ENCODE results near the gene RETREG1. TPM values are rescaled to one million over a fixed set of nuclear protein-coding genes. Genes with fewer than 3 reads are reported as not detected.

RETREG1 gene
- total RNA-seq, 1 experiment from 2014 or later = 3.4 TPM

DNA sequence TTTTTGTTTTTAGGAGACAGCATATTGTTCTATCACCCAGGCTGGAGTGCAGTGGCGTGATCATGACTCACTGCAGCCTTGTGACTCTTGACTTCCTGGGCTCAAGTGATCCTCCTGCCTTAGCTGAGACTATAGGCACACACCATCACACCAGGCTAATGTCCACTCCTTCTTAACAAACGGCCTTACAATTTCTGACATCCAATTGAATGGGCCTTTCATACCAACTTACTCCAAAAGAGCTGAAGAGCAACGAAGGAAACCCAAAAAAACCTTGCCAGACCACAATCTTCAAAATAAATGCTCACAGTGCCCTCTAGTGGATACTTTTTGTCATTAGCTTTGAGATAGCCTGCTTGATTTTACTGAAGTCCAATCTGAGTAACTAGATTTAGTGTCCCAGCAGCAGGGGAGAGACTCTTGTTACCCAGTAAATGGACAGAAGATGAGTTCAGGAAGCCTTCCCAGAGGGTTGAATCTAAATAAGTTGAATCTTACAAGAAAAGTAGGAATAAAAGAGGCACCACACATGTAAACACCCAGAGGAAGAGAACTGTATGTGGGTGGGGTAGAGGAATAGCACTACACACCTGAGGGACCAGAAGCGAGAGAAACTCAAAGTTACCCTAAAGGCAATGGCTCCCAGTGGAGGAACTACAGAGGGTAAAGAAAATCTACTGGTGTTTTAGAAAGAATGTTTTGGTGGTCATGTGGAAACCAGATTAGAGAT lies 160.5 kb downstream of the RETREG1 start:
- WGBS (ENCODE audit: extremely low coverage, insufficient read length, low lambda C conversion rate) = no CpG with 5 or more reads among the region's 4 CpGs
- TF ChIP-seq, protein P1, sequence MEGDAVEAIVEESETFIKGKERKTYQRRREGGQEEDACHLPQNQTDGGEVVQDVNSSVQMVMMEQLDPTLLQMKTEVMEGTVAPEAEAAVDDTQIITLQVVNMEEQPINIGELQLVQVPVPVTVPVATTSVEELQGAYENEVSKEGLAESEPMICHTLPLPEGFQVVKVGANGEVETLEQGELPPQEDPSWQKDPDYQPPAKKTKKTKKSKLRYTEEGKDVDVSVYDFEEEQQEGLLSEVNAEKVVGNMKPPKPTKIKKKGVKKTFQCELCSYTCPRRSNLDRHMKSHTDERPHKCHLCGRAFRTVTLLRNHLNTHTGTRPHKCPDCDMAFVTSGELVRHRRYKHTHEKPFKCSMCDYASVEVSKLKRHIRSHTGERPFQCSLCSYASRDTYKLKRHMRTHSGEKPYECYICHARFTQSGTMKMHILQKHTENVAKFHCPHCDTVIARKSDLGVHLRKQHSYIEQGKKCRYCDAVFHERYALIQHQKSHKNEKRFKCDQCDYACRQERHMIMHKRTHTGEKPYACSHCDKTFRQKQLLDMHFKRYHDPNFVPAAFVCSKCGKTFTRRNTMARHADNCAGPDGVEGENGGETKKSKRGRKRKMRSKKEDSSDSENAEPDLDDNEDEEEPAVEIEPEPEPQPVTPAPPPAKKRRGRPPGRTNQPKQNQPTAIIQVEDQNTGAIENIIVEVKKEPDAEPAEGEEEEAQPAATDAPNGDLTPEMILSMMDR (conservative IDR thresholded peaks at IDR 0.05) = peak; percentile 80
- Histone ChIP-seq H3K56ac (ENCODE audit: insufficient read length, low read depth, low read length) (no peak overlapping the region), H4K91ac (ENCODE audit: insufficient read length, low read depth, low read length) (no peak overlapping the region), H3K4me1 (ENCODE audit: insufficient read depth, low read length) (no peaks in the 10 kb centered on the region), H3K27ac (ENCODE audit: insufficient read length, low read depth, low read length) (no peak overlapping the region), H3K23me2 (ENCODE audit: insufficient read length, low read depth, low read length, poor library complexity, severe bottlenecking) (no peaks in the 10 kb centered on the region), H2BK20ac (ENCODE audit: low read depth, low read length, poor library complexity, severe bottlenecking) (no peak overlapping the region), H3K79me2 (ENCODE audit: insufficient read depth, low read length) (no peaks in the 10 kb centered on the region; the same call in 1 of the 2 replicates), H2BK5ac (ENCODE audit: insufficient read length, low read length) (no peak overlapping the region), H3K79me1 (ENCODE audit: insufficient read depth, low read depth, low read length, poor library complexity, severe bottlenecking) (no peaks in the 10 kb centered on the region), H3K9ac (ENCODE audit: extremely low read depth, insufficient read length, low read length) (no peak overlapping the region), H2BK120ac (ENCODE audit: low read depth, low read length, poor library complexity, severe bottlenecking) (no peak overlapping the region), H2AK5ac (ENCODE audit: insufficient read length, low read length) (no peak overlapping the region), H3K4ac (ENCODE audit: low read depth, low read length) (no peak overlapping the region), H2BK12ac (ENCODE audit: insufficient read length, low read depth, low read length) (no peak overlapping the region), H3K23ac (ENCODE audit: insufficient read length, low read depth, low read length) (no peak overlapping the region), H4K5ac (ENCODE audit: insufficient read length, low read depth, low read length) (no peak overlapping the region), H3K14ac (ENCODE audit: insufficient read depth, low read length) (no peak overlapping the region), H4K8ac (replicated peaks; ENCODE audit: insufficient read length, low read depth, low read length) (no peak overlapping the region), H2AFZ (ENCODE audit: low read length) (no peak overlapping the region), H3K4me2 (ENCODE audit: insufficient read depth, insufficient read length, low read length) (no peak overlapping the region), H3K9me3 (ENCODE audit: control insufficient read depth, low read depth, low read length) (no peaks in the 10 kb centered on the region), H2BK15ac (ENCODE audit: low read depth, low read length) (no peak overlapping the region), H3T11ph (ENCODE audit: low read length) (no peak overlapping the region), H4K20me1 (ENCODE audit: control insufficient read depth, insufficient read depth, insufficient read length) (no peaks in the 10 kb centered on the region), H3K27me3 (ENCODE audit: insufficient read depth, low read length) (no peaks in the 10 kb centered on the region), H3K18ac (ENCODE audit: insufficient read length, low read depth, low read length) (no peak overlapping the region)
- H3K27me3 Mint-ChIP-seq (ENCODE audit: low read depth) = no peaks in the 10 kb centered on the region
- no peak for DNase-seq
- H3K27ac Mint-ChIP-seq = peak overlapping the region in 2 of 3 experiments; percentile 13 to 53; a peak in 2 of 7 replicates
- no peak overlapping the region for H3K4me3 Mint-ChIP-seq
- H3K36me3 Mint-ChIP-seq (ENCODE audit: insufficient read depth in 1 of 3, low read depth in 3 of 3) = peaks cover 17 to 61% (median 47%) of the 10 kb centered on the region in 3 experiments; a peak in 6 of 7 replicates
- no peaks in the 10 kb centered on the region for H3K9me3 Mint-ChIP-seq
- peaks cover 3 to 8% of the 10 kb centered on the region in 2 experiments for H3K4me1 Mint-ChIP-seq
